GM19023 (cell line): ENCODE measurements around the gene PRKCD.

Experiments used
- ATAC-seq: cut with Tn5 transposase; IDR thresholded peaks from one replicate; pipeline ENCODE4 v1.9.1; 2021; ENCODE audit warnings: mild to moderate bottlenecking, moderate library complexity; ENCODE audit not compliant: unreplicated experiment

The PRKCD gene

DNA sequence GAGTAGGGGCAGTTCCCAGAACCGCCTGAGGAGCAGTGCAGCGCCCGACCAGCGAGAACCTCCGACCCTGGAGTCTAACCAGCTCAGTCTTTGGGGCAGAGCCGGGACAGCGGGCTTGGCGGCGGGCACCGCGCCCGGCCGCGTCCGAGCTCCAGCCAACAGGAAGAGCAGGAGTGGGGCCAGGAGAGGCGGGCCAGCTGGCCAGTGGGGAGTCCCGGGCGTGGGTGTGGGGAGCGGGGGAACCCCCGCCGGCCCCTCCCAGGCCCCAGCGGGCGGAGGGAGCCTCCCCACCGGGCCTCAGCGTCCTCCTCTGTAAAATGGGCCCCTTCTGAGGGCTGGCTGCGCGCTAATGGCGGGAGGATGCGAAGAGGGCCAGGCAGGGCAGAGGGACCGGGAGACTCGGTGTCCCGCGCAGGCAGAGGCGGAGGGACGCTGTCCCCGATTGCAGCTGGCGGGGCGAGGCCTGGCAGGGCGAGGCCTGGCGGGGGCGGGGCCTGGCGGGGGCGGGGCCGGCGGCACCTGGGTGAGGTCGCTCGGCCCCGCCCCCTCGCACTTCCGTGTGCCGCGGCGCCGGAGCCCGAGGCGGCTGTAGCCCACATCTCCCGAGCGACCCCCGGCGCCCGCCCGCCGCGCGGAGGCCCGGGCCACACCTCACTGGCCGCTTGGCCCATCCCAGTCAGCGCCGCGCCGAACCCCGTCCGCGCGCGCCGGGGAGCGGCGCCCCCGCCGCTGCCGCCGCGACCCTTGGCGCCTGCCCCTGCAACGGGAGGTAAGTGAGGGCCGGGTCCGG is at the start of gene PRKCD:
Gene PRKCD (plus strand): TSS at position 550 of the 790 bp plus-strand sequence. CDS start 17,214 bp downstream, outside the sequence.
- peak; percentile 57 for ATAC-seq

DNA sequence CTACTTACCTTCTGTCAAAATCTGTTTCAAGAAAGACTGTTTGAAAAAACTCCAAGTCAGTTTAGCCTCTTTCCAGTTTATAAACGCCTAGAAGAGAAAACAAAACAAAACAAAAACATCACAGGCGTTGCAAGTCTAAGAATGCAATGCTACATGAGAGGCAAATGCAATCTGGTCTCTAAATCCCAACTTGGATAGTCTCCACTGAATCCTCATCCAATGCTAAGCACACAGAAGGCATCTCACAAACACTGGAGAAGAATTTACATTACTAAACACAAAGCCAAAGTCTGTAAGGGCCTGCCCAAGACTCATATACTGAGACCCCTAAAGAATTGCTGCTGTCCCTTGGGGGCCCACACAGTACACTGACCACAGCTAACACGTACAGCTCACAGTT is 49.2 kb upstream of the PRKCD start:
- no peak for ATAC-seq

DNA sequence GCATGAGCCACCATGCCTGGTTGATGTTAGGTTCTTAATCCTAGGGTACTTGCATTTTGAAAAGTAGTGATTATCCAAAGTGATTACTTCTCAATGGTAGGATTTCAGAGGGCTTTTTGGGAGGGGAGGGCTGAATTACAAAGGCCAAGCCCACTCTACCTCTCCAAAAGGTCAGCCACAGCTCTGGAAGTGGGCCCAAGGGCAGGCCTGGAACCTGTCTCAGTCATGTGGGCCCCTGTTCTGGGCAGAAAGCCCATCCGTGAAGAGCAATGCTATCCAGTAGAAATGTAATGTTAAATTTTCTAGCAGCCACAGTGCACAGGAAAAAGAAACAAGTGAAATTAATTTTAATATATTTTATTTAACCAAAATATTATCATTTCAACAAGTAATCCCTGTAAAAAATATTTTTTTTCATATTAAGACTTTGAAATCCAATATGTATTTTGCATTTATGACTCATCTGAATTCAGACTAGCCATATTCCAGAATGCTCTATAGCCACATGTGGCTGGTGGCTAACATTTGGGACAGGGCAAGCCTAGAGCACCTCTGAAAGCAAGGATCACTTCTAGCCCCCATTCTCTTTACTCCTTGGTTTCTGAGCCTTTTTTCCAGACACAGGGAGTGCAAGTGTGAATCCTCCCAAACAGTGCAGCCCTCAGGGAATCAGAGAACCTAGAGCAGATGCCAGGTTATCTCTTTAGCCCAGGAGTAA is 47.6 kb upstream of the PRKCD start:
- no peak for ATAC-seq

DNA sequence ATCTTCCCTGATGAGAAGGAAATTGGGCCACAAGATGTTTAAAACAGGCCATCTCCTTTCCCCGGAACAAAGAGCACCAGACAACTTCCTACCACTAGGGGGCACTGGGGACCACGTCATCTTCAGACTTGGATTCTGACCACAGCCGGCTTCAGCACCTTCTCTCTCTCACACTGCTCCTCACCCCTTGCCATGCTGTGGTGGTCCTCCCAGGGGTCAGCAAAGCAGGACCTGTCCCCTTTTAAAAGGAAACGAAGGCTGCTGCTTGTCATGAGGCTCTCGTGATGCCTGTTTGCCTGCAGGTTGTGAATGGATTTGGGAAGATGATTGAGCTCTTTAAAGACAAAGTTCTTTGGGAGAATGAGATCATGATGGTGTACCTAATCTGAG is 47.0 kb upstream of the PRKCD start:
- peak; percentile 86 for ATAC-seq

DNA sequence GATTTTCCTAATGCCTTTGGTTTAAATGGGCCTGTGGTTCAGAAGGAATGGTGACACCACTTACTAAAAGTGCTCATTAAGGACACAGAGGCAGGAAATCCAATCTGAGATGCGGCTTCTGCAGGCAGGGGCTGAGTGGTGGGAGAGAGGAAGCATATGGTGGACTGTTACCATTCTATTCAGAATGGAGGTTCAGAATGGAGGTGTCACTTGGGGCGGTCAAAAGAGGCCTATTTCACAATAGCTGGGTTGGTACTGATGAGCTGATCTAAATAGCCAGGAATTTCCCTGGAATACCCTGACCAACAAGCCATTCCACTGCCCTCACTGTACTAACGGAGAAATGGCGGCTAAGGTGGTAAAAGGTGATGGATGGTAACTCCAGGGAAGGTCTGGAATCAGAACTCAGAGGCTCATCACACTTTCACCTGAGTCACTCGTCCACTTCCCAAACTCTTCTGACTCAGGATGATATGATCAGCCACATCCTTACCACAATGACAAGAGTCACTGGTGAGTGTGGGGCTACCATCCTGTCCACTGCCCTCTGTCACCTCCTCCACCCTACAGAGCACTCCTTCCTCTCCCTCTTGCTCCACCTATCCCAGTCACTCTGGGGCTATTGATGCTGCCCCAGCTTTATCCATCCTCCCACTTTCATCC is 46.5 kb upstream of the PRKCD start:
- ATAC-seq: no peak

DNA sequence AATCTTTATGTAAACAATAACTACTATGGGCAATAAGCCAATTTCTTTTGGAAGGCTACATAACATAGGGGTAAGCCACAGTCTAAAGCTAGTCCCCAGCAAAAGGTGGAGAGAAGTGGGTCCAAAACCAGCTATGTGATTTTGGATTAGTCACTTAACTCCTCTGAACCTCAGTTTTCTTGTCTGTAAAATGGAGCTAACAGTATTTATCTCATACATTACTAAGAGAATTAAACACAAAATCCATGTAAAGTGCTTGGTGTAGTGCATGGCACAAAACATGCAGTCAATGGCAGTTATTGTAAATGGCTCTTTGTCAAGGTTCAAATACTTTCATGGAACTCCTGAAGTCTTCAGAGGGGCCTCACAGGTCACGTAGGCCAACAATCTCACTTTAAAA is 44.1 kb upstream of the PRKCD start:
- ATAC-seq: no peak

DNA sequence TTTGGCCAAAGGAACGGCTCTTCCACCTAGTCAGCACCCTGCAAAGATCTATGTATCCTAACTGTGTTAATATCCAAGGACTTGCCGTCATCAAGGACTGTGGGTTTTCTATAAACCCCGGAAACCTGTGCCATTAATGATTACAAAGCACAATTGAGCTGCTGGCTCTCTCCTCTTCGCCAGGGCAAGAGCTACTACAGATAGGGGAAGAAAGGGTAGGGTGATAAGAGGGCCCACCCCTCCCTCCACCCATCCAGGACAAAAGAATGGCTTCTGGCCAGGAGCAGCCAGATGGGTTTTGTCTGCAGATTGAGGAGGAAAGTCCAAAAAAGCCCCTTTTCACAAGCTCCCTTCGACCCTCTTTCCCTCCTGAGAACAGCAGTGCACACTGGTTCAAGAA is 40.7 kb upstream of the PRKCD start:
- ATAC-seq: no peak

DNA sequence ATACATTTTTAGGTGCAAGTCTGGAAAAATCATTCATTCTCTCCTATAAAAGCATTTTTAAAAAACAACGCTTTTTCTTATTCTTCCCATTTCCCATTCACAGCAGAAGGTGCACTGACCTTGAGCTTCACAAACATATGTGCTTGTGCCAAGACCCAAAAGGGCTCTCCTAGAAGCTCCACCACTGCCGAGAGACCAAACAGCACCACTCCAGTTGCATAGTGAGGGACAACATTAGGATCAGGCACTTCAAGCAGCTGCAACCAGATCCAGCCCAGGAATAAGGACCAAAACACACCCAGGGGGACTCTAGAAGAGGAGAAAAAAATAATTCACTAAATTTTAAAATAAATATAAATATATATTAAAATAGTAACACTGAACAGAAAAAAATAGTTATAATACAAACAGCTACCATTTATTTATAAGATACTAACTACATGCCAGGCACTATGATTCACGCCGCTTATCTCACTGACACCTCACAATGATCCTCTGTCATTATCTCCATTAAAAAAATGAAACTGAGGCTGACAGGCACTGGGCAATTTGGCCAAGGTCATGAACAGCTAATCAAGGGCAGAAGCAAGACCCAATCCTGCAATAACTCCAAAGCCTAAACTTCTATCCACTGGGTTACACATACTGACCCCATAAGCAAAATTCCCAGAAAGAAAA is 38.6 kb upstream of the PRKCD start:
- no peak for ATAC-seq

DNA sequence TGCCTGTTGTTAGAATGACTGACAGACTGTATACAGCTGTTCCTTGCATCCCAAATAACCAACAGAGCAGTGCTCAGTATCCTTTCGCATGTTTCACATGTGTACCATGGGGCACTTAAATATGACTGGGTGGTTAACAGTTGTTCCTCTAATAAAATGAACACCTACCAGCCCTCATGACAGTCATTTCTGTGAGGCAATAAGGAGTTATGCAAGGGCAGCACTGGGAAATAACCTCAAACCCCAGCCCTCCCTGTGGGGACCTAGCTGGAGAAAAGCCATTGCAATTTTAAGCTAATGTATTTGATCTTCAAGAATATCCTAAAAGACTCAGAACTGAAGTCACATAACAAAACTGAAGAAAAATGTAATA is 38.1 kb upstream of the PRKCD start:
- ATAC-seq: no peak

DNA sequence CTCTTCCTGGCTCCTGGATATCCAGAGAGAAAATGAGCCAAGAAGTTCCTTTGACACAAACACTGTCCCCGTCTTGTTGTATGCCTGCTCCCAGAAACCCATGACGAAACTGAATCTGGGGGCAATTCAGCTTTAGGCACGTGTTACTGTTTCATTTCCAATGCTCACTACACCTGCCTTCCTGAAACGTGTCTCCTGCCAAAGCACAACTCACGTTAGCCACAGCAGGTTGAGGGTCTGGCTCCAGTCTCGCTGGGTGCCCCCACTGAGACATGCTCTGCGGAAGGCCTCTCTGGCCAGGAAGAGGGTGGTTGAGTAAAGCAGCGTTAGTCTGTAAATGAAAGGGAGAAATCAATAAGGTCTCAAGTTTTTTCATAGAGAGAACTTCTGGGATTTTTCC is 37.5 kb upstream of the PRKCD start:
- ATAC-seq: no peak

DNA sequence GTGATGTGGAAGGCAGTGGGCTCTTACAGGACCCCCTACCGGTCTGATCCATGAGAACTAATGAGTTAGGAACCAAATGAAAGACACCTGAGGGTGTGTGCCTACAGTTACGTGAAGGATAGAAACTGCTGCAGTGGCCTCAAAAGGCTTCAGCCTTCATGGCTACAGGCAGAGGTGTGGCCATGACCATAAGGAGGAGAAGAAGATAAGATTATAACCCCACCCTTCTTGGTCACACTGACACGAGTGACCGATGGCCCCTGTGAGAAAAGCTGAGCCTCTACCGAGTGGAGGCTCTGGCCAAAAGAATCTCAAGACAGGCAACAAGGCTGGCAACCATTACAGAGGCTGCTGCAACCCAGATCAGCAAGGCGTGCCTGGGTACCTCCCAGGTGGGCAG is 37.1 kb upstream of the PRKCD start:
- no peak for ATAC-seq

DNA sequence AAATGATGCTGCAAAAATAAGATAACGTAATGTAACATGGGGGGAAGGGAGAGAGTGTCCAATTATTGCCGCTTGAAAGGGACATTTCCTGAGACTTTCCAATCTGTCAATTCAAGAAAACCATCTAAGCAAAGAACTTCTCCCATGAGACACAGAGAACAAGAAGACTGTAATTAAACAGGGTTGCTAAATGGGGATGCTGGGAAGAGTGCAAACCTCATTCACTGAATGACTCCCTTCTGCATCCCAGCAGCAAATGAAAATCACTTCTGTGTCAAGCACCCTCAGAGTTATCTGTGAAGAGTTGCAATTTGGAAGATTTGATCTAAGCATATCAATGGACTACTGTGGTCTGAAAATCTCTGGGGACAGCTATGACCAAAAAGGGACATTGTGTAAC is 34.4 kb upstream of the PRKCD start:
- no peak for ATAC-seq

DNA sequence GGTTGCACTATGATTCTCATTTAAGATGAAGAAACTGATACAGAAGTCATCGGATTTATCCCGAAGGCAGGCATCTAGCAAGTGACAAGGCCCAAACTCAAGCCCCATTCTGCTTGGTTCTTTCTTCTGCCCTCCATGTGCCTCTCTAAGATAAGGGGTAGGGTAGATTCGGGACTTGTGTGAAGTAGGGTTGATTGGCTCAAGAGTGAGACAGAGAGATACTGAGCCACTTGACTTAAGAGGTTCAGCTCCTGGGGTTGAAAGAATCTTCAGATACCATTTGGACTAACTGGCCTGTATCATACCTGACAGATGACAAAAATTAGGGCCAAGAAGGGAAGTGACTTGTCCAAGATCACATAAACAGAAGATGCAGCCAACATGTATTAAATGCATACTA is 31.7 kb upstream of the PRKCD start:
- no peak for ATAC-seq

DNA sequence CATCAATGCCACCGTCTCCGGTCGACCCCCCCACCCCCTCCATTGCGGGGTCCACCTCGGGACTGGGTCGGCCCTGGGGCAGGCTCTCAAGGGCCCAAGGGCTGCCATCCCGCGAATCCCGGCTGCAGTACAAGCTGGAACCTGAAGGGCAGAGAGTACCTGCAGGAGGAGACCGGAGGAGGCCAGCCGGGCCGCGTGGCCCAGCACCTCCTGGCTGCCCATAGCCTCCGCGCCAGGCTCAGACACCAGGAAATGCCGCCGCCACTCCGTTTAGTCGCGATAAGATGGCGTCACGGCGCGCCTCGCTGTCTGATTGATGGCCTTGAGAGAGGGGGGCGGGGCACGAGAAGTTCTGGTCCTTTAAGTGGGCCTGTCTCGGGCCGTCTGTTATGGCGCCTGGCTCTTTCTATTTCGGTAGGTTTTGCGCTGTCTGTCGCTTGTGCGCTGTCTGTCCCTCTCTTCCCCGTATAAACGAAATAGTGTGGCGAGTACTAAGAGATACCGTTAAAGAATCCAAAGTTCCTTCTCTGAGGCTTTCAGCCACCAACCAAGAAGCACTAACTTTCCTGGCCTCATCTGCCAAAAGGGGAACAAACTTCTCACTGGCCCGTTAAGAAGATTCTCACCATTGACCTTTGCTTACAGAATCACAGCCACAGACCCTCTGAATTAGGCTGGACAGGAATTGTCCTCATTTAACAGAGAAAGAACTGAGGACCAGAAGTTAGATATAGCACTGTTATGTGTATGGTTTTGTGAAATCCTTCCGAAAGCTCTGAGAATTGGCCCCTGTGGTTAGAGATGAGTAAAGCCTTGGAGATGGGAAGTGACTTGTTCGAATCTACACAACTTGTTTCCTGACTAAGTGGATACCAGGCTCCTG is 30.6 kb upstream of the PRKCD start, which contains the start of gene RFT1:
Gene RFT1 (minus strand): TSS at position 257 of the 883 bp plus-strand sequence. CDS start 35 bp downstream, at position 222.
- ATAC-seq: peak; percentile 89

DNA sequence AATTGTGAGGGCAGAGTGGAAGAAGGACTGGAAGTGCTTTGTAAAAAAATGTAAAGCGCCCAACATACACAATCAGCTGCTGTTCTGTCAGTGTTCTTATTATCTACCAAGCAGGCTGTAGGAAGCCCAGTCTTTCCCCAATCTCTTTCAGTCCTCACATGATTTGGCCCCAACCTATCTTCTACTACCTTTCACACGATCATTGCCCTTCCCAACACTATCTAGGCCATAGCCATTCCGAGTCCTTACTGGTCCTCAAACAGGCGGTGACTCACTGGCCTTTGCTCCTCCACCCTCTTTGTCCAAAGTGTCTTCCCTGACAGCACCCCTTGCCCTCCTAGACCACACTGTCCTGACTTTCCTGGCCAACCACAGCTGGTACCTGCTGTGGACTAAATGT is 29.9 kb upstream of the PRKCD start:
- ATAC-seq: no peak

DNA sequence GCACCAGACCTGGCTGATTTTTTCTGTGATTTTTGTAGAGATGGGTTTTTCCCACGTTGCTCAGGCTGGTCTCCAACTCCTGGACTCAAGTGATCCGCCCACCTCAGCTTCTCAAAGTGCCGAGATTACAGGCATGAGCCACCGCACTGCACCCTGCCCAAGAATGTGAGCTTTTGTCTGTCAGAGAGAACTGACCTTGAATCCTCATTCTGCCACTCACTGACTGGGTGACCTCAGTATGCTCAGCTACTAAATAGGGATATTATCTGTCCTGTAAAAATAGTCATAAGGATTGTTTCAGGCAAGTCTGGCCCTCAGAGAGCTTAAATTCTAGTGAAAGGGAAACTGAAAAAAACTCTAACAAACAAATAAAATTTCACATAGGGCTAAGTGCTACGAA is 28.7 kb upstream of the PRKCD start:
- ATAC-seq: no peak

DNA sequence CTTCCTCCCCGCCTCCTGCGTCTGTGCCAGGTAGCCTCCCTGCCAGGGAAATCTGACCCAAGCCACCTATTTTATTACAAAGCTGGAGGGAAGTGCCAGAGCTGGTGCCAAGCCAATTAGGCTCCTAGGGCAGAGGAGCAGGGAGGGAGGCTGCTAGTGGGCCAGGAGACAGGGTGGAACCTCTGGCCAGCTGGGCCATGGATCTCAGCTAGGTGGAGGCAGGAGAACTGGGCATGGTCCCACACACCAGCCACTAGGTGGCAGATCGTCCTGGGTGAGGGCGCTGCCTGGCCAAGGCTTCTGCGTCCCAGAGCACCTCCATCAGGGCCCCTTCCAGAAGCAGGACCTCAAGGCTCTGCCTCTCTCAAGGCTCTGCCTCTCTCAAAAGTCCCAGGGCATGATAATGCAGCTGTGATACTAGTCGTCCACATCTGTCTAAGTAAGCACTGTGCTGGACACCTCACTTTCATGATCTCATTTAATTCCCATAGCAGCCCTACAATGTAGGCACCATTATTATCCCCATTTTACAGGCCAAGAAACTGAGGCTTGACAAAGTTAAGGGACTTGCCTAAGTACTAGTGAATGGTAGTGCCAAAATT is 26.3 kb upstream of the PRKCD start:
- ATAC-seq: peak; percentile 52

DNA sequence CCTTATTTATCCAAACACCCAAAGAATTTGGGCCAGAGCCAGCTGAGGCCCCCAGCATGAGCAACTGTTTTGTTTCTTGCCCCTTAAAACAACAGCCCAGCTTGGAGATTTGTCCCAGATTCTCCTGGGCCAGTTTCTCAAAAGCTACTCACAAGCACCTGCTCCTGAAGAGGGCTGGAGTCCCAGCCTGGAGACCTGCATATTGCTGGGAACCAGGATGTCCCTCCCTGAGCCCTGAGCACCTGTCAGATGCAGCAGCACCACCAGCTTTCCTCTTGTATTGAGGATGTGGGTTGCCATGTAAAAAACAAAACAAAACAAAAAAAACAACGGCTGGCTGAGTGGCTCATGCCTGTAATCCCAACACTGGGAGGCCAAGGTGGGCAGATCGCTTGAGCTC is 23.8 kb upstream of the PRKCD start:
- ATAC-seq: no peak

DNA sequence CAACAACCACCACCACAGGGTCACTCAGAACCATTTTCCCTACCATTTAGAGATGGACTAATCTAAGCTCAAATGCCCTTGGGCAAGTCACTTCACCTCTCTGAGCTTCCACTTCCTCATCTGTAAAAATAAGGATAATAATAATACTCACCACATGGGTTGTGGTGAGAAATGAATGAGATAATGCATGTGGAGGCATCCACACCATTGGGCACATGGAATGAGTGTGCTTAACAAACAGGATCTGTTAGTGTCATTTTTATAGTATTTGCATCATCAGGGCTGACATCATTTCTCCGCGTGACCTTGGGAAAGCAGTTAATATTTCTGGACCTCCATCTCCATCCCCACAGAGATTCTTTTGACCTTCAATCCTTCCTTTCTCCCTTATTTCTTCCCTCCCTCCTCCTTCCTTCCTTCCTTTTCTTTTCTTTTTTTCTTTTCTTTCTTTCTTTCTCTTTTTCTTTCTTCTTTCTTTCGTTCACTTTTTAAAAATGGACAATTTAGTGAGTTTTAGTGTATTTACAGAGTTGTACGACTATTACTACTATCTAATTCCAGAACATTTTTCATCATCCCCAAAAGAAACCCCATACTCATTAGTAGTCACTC is 23.1 kb upstream of the PRKCD start:
- ATAC-seq: no peak
